GM10266 (cell line): ENCODE results near the gene ACER3.

ENCODE experiments used
- DNase-seq: peaks from one replicate; pipeline ENCODE4 v3.0.0; 2012; ENCODE audit errors: extremely low spot score
- TF ChIP-seq, protein P1 (sequence below): IDR thresholded peaks from 2 replicates; pipeline ENCODE4 v1.5.1; 2012; ENCODE audit warnings: mild to moderate bottlenecking, low read depth; ENCODE audit not compliant: control insufficient read depth, insufficient read depth; ENCODE audit errors: missing control alignments

Gene ACER3

DNA sequence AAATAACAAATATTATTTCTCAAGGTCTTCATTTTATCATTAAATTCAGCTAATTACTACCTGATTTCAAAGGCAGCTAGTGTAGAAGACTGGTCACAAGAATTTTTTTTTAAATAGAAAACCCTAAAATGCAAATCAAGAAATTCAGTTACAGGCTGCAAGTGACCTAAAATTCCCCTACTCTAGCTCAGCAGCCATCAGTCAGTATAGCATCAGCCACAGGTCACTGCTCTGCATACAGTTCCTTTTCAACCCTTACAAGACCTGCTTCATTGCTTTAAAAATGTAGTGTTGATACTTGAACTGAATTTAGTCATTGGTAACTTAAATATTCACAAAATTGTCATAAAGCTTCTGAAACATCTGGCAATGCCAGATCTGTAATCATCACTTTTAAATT is 164.0 kb downstream of the ACER3 start:
- TF ChIP-seq, protein P1, sequence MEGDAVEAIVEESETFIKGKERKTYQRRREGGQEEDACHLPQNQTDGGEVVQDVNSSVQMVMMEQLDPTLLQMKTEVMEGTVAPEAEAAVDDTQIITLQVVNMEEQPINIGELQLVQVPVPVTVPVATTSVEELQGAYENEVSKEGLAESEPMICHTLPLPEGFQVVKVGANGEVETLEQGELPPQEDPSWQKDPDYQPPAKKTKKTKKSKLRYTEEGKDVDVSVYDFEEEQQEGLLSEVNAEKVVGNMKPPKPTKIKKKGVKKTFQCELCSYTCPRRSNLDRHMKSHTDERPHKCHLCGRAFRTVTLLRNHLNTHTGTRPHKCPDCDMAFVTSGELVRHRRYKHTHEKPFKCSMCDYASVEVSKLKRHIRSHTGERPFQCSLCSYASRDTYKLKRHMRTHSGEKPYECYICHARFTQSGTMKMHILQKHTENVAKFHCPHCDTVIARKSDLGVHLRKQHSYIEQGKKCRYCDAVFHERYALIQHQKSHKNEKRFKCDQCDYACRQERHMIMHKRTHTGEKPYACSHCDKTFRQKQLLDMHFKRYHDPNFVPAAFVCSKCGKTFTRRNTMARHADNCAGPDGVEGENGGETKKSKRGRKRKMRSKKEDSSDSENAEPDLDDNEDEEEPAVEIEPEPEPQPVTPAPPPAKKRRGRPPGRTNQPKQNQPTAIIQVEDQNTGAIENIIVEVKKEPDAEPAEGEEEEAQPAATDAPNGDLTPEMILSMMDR = no peak
- no peak for DNase-seq

DNA sequence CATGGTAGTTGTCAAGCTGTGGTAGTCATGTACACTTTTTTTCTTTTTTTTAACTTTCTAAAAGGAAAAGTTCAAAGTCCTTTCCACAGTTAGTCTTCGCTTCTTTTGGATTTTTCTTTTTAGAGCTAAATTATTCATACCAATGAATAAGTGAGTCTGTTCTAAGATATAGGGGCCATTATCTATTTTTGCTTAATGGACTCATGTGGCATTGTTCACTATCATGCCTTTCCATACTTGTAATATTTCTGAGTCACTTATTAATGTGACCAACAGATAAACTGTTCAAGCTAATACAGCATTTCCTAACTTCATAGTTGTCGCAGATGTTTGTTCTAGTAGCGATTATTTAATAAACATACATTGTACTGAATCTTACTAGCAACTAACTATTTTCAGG is 165.5 kb downstream of the ACER3 start:
- TF ChIP-seq, protein P1 = no peak
- no peak for DNase-seq

DNA sequence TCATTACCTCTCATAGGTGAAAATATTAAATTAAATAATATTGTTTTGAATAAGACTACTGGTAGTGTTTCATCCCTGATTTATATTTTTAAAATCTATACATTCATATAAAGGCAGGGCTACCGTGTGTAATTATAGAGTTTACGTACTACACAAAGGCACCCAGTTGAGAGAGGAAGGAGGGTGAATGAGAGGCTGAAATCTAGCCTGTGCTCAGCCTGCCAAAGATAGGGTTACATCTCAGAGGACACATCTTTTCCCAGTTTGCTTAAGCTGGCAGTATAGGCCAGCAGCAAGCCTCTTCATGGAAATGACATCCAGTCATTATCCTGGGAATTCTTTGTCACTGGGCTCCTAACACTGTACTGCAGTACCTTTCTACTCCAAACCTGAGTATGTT is 166.0 kb downstream of the ACER3 start:
- TF ChIP-seq, protein P1 = no peak
- DNase-seq = no peak

DNA sequence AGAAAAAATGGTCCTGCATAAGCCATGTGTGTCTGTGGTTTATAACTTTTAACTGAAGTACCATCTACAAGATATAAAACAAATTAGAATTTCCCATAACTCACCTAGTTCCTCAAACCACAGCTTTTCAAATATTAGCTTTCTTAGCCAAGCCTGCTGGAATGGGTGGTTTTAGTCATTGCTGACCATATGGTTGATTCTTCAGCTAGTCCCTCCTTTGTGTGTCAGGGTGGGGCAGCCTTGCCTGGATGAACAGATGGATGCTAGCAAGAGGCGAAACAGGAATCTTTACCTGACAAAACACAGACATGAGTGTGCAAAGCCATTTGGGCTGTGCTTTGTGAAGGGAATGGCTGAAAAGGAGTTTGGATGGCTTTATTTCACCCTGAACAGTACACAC is 166.6 kb downstream of the ACER3 start:
- TF ChIP-seq, protein P1 = no peak
- no peak for DNase-seq

DNA sequence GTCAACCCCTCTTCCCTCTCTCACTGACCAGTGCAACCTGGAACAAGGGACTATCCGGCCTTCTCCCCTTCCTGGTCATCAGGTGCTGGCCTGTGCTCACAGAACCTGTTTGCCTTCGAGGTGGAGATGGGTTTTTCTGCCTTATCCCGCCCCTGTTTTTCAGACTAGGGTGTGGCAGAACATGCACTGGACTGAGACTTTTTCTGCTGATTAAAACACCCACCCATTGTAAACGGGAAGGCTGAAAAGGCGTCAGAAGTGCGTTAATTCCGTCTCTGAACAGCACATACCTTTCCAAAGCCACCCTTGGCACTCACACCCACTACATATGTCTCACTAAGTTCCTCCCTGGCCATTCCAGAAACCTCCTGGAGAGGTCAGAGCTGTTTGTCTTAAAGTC is 169.1 kb downstream of the ACER3 start:
- TF ChIP-seq, protein P1 = no peak
- DNase-seq = no peak

DNA sequence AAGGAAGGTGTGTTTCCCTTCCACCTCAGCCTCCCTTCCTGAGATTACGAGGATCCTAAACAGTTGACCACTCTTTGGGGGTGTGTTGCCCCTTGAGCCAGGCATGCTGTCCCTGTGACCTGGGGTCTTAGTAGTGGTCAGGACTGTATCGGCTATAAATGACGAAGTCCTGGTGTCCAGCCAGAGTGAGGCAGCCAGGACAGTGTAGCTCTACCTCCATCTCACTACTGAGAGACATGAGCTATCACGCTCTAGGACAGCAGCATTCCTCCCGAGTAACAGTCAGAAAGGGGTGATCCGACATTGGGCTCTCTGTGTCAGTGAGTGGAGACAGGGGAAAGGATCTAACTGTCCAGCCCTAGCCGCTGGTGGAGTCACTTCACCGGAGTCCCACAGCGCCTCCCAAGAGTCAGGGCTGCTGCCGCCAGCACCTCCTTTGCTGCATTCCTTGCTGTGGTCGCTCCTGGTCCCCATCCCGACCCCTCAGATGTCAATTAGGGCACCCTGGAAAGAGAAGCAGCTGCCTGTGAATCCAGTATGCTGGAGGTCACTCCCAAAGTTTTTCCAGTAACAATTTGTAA is 170.2 kb downstream of the ACER3 start:
- no peak for DNase-seq
- TF ChIP-seq, protein P1 = no peak

DNA sequence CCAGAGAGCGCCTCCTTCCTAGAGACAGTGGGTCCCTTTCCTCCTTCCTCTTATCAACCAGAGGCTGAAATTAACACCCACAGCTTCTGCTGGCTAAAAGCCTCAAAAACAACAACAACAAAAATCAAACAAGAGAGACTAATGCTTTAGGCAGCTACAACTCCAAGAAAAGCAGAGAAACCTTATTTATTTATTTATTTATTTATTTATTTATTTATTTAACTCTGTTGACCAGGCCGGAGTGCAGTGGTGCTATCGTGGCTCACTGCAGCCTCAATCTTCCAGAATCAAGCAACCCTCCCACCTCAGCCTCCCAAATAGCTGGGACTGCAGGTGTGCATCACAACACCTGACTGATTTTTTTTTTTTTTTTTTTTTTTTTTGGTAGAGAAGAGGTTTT is 170.9 kb downstream of the ACER3 start:
- no peak for DNase-seq
- TF ChIP-seq, protein P1 = no peak
